Measurements from ENCODE around the gene TBX4.

Gene TBX4

DNA sequence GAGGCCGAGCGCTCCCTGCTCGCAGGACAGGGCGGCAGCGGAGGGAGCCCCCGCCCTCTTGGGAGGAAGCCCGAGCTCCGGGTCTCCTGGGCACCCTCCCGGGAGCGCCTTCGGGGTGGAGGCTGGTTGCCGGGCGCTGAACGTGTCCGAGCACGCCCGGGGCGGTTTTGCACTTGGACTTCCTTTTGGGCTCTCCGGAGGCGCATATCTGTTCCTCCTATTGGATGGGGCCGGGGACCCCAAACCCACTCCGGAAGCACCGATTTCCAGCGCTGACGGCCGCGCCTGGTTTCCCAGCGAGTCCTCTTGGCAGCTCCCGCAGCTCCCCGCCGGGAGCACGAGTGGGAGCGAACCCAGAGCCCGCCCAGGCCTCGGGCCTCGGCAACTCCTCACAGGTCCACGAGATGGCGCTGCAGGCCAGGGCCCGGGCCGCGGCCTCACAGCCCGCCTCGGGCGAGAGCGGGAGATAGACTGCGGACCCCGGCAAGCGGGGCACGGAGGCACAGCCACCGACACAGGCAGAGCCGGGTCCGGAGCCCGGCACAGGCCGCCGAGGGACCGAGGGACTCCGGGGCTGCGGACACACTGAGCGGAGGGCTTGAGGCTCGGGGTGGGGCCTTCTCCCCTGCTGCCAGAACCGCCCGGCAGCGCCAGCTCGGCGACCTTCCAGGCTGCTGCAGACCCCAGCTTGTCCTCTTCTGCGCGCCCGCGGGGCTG, 39.9 kb upstream of the TBX4 start:
- H3K4me3 ChIP-seq, result peak overlapping the region; percentile 34 to 55 (median 50)
- H3K27ac ChIP-seq, result peak overlapping the region; percentile 3 to 86 (median 65)

GRCh38 chr17:61412860-61413660, 39.2 kb upstream of the TBX4 start:
- Histone ChIP-seq H3K27ac (peak overlapping the region; percentile 3 to 86 (median 65)), H3K4me3 (peak overlapping the region; percentile 34 to 55 (median 50))

DNA sequence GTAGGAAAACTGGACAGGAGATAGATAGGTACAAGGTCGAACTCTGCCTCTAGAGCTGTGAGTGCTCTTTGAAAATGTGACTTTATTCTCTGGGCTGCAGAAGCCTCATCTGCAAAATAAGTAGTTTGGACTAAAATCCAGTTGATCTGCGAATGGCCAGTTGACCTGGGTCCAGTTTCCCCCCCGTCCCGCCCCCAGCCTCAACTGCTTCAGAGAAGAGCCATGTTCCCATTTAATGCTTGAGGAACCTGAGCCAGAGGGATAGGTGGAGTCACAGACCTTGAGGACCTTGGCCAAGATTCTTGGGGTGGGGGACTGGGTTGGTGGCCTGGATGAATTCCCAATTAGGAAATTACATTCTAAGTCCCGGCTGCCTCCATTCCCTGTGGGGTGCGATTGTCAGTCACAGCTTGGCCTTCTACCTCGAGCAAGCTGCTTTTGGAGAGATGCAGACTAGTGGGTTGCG, 38.5 kb upstream of the TBX4 start:
- H3K4me3 ChIP-seq, result no peak overlapping the region
- no peak overlapping the region for H3K27ac ChIP-seq

- Histone ChIP-seq H3K4me3 (no peak overlapping the region), H3K27ac (no peak overlapping the region)
Observed at GRCh38 chr17:61414141-61414935, 37.9 kb upstream of the TBX4 start.

GRCh38 chr17:61414936-61415251, 37.3 kb upstream of the TBX4 start:
- H3K27ac ChIP-seq, result no peak overlapping the region
- no peak overlapping the region for H3K4me3 ChIP-seq

- Histone ChIP-seq H3K27ac (no peak overlapping the region), H3K4me3 (no peak overlapping the region)
Observed at GRCh38 chr17:61415374-61416210, 36.6 kb upstream of the TBX4 start.

GRCh38 chr17:61416211-61416539, 36.0 kb upstream of the TBX4 start:
- H3K4me3 ChIP-seq, result no peak overlapping the region

DNA sequence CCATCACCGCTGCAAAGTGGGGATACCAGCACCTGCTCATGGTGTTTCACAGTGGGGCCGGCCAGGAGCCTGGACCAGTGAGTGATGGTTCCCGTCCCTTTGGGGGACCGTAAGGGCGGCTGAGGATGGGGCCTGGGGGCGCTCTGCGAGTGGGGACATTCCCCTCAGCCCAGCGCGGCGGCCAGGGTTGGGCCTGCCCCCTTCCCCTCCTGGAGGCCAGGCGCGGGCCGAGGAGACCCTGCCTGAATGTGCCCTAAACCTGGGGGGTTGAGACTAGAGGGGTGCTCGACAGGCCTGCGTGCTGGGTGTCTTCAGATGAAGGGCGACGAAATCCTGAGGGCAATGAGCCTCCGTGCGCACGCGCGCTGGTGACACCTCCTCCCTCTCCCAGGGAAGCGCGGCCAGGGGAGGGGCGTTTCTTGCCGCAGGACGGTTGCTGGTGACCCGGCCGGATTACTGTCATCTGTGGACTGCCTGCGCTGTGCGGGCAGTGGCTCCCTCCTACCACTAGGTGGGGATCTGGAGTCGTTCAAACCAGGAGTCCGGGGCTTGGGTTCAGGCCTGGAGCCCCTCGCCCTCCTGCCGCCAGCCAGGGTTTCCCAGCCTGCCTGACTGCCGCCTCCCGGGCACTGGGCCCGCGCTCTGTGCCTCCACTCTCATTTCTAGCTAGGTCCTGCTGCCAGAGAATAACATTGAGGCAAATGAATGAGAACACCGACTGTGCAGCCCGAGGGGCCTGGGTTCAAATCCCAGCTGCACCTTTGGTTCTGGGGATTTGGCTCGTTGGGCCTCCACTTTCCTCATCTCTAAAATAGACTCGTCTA, 35.5 kb upstream of the TBX4 start:
- no peak overlapping the region for H3K4me3 ChIP-seq

More at GRCh38 chr17:61416211-61416539, 36.0 kb upstream of the TBX4 start:
- no peak overlapping the region for H3K27ac ChIP-seq

DNA sequence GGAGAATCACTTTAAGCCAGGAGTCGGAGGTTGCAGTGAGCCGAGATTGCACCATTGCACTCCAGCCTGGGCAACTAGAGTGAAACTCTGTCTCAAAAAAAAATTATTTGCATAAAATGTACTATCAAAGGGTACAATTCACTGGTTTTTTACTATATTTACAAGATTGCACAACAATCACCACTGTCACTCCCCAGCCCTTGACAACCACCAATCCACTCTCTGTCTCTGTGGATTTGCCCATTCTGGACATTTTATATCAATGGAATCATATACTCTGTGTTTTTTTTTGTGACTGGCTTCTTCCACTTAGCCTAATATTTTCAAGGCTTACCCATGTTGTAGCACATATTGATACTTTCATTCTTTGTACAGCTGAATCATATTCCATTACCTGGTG, 33.8 kb upstream of the TBX4 start:
- no peak overlapping the region for H3K4me3 ChIP-seq
- no peak overlapping the region for H3K27ac ChIP-seq

More for the DNA sequence above, 35.5 kb upstream of the TBX4 start:
- no peak overlapping the region for H3K27ac ChIP-seq

DNA sequence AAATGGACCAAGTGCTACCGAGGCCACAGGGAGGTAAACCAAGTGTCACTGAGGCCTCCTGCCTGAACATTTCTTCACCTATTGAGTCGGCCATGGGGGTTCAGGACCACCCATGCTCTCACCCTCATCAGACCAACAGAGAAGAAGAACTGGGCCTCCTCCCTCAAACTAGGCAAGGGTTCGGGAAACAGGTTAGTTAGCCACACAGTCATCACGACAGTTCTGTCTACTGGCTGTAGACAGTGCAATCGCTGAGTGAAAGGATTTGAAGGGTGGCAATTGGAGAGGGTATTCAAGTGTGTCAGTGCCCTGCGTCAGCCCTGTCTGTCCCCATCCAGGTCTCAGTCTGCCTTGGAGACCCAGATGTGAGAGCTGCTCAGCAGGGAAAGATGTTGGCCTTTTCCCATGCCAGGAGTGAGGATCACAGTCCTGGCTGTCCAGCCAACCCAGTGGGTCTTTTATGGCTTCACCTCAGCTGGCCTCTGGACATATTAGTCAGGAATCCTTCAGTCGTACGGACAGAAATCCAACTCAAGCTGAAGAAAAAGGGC, 32.7 kb upstream of the TBX4 start:
- Histone ChIP-seq H3K27ac (no peak overlapping the region), H3K4me3 (no peak overlapping the region)

- Histone ChIP-seq H3K27ac (no peak overlapping the region), H3K4me3 (no peak overlapping the region)
Observed at GRCh38 chr17:61420052-61420451, 32.2 kb upstream of the TBX4 start.

DNA sequence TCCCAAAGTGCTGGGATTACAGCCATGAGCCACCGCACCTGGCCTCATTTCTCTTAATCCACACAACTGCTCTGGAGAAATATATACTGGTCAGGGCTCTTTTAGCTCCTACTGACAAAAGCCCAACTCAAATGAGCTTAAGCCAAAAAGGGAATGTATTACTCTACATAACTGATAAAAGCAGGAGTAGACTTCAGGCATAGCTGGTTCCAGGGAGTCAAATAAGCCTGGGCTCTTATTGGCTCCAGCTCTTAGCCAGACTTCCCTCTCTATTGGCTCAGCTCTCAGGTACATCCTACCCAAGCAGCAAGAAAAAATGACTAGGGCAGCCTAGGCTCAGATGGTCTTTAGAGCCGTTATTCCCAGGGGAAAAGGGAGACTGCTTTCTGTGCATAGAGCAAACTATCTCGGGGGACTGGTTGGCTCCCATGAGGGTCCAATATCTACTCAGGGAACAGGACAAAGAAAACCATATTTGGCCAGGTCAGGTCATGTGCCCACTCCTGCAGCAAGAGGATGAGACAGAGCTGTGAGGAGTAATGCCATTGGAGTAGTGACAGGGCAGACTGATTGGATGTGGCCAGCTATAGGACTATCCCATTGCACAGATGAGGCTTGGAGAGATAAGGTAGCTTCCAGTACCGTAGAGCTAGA, 31.4 kb upstream of the TBX4 start:
- H3K4me3 ChIP-seq, result no peak overlapping the region
- H3K27ac ChIP-seq, result no peak overlapping the region

DNA sequence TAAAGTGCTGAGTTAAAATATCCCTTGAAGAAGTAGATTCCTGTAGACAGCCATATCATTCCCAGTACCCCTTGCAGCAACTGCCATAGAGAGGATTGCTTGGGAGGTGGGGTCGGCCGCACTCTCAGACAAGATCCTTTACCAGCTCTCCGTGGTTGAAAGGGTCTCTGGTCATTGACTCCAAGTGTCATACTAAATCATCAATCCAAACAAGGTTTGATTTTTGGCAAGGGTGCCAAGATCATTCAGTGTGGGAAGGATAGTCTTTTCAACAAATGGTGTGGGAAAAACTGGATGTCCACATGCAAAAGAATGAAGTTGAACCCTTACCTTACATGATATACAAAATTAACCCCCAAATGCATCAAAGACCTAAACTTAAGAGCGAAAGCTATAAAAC, 30.8 kb upstream of the TBX4 start:
- H3K4me3 ChIP-seq, result no peak overlapping the region

GRCh38 chr17:61422116-61422799, 30.0 kb upstream of the TBX4 start:
- H3K4me3 ChIP-seq, result no peak overlapping the region
- no peak overlapping the region for H3K27ac ChIP-seq

More for the DNA sequence above, 30.8 kb upstream of the TBX4 start:
- H3K27ac ChIP-seq, result no peak overlapping the region

- no peak overlapping the region for H3K4me3 ChIP-seq
- H3K27ac ChIP-seq, result no peak overlapping the region
Observed at GRCh38 chr17:61422869-61423268, 29.4 kb upstream of the TBX4 start.

DNA sequence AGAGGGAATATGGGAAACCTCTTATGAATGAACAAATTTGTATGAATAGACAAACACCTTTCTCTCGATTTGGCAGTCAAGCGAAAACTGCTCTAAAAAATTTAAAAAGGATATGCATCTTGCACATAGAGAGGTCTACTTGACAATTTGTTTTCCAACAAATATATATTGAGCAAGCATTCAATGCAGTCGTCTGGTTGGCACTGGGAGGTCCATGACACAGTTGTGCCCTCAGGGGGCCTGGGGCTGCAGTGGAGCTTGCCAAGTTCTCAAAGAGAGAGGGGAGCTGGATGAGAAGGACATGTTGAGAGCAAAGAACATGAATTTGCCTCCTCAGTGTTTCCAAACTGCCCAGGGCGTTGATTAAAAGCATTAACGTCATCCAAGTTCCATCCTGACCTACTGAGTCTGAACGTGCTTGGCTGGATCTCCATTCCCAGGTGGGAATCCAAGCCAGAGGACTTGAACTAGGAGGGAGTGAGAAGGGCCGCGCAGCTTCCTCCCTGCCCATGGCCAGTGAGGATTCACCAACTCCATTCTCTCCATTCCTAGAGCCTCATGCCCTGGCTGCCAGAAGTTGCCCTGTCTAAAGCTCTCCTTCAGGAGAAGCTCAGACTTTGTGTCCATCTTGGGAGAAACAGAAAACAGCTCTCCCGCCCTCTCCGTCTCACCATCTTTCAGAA, 28.1 kb upstream of the TBX4 start:
- Histone ChIP-seq H3K4me3 (no peak overlapping the region), H3K27ac (no peak overlapping the region)

All from skin epidermis (tissue), 12 donors.